Measurements from ENCODE around the gene MAFF. TPM values are rescaled to one million over a fixed set of nuclear protein-coding genes. Genes with fewer than 3 reads are reported as not detected.
A peak's percentile ranks its signal among the peaks of the same experiment; 100 is the strongest.

MAFF gene
- total RNA-seq, 1 experiment from 2014 or later = 4.6 TPM

GRCh38 chr22:38239101-38239761 is 37.4 kb downstream of the MAFF start:
- Mint-ChIP-seq H3K27me3 (ENCODE audit: low read depth) (no peaks in the 10 kb centered on the region), H3K4me1 (peaks cover 15% of the 10 kb centered on the region), H3K27ac (peak overlapping the region; percentile 49; the same call in 1 of the 2 replicates), H3K4me3 (no peak overlapping the region), H3K36me3 (peaks cover 31% of the 10 kb centered on the region), H3K9me3 (no peaks in the 10 kb centered on the region)
- ATAC-seq (no peak), DNase-seq (ENCODE audit: low spot score) (no peak)
- CTCF ChIA-PET = interaction anchor here (1.0 to 1.6 kb wide), 2 partner anchors 23 to 32 kb away, joined by 3 to 4 read pairs; no protein-coding TSS in a partner anchor
- POLR2A ChIA-PET = interaction anchor here (0.6 kb wide), 1 partner anchor 382 kb away, joined by 3 read pairs; no protein-coding TSS in a partner anchor
- TF ChIP-seq, protein P1, sequence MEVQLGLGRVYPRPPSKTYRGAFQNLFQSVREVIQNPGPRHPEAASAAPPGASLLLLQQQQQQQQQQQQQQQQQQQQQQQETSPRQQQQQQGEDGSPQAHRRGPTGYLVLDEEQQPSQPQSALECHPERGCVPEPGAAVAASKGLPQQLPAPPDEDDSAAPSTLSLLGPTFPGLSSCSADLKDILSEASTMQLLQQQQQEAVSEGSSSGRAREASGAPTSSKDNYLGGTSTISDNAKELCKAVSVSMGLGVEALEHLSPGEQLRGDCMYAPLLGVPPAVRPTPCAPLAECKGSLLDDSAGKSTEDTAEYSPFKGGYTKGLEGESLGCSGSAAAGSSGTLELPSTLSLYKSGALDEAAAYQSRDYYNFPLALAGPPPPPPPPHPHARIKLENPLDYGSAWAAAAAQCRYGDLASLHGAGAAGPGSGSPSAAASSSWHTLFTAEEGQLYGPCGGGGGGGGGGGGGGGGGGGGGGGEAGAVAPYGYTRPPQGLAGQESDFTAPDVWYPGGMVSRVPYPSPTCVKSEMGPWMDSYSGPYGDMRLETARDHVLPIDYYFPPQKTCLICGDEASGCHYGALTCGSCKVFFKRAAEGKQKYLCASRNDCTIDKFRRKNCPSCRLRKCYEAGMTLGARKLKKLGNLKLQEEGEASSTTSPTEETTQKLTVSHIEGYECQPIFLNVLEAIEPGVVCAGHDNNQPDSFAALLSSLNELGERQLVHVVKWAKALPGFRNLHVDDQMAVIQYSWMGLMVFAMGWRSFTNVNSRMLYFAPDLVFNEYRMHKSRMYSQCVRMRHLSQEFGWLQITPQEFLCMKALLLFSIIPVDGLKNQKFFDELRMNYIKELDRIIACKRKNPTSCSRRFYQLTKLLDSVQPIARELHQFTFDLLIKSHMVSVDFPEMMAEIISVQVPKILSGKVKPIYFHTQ (CRISPR knock-in tag; IDR thresholded peaks at IDR 0.05) = no peak
- TF ChIP-seq, protein P2, sequence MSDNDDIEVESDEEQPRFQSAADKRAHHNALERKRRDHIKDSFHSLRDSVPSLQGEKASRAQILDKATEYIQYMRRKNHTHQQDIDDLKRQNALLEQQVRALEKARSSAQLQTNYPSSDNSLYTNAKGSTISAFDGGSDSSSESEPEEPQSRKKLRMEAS (CRISPR knock-in tag; IDR thresholded peaks at IDR 0.05) = no peak
- TF ChIP-seq ZNF281 (CRISPR knock-in tag; IDR thresholded peaks at IDR 0.05) (no peak), RELA (CRISPR knock-in tag; IDR thresholded peaks at IDR 0.05; ENCODE audit: borderline replicate concordance) (no peak), MYBL2 (CRISPR knock-in tag; IDR thresholded peaks at IDR 0.05) (no peak), ARID4B (CRISPR knock-in tag; IDR thresholded peaks at IDR 0.05; ENCODE audit: borderline replicate concordance) (no peak), MLX (CRISPR knock-in tag; IDR thresholded peaks at IDR 0.05) (no peak)
- TF ChIP-seq, protein P3, sequence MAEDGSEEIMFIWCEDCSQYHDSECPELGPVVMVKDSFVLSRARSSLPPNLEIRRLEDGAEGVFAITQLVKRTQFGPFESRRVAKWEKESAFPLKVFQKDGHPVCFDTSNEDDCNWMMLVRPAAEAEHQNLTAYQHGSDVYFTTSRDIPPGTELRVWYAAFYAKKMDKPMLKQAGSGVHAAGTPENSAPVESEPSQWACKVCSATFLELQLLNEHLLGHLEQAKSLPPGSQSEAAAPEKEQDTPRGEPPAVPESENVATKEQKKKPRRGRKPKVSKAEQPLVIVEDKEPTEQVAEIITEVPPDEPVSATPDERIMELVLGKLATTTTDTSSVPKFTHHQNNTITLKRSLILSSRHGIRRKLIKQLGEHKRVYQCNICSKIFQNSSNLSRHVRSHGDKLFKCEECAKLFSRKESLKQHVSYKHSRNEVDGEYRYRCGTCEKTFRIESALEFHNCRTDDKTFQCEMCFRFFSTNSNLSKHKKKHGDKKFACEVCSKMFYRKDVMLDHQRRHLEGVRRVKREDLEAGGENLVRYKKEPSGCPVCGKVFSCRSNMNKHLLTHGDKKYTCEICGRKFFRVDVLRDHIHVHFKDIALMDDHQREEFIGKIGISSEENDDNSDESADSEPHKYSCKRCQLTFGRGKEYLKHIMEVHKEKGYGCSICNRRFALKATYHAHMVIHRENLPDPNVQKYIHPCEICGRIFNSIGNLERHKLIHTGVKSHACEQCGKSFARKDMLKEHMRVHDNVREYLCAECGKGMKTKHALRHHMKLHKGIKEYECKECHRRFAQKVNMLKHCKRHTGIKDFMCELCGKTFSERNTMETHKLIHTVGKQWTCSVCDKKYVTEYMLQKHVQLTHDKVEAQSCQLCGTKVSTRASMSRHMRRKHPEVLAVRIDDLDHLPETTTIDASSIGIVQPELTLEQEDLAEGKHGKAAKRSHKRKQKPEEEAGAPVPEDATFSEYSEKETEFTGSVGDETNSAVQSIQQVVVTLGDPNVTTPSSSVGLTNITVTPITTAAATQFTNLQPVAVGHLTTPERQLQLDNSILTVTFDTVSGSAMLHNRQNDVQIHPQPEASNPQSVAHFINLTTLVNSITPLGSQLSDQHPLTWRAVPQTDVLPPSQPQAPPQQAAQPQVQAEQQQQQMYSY (CRISPR knock-in tag; IDR thresholded peaks at IDR 0.05) = no peak
- TF ChIP-seq, protein P4, sequence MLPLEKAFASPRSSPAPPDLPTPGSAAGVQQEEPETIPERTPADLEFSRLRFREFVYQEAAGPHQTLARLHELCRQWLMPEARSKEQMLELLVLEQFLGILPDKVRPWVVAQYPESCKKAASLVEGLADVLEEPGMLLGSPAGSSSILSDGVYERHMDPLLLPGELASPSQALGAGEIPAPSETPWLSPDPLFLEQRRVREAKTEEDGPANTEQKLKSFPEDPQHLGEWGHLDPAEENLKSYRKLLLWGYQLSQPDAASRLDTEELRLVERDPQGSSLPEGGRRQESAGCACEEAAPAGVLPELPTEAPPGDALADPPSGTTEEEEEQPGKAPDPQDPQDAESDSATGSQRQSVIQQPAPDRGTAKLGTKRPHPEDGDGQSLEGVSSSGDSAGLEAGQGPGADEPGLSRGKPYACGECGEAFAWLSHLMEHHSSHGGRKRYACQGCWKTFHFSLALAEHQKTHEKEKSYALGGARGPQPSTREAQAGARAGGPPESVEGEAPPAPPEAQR (CRISPR knock-in tag; IDR thresholded peaks at IDR 0.05) = no peak
- TF ChIP-seq, protein P5, sequence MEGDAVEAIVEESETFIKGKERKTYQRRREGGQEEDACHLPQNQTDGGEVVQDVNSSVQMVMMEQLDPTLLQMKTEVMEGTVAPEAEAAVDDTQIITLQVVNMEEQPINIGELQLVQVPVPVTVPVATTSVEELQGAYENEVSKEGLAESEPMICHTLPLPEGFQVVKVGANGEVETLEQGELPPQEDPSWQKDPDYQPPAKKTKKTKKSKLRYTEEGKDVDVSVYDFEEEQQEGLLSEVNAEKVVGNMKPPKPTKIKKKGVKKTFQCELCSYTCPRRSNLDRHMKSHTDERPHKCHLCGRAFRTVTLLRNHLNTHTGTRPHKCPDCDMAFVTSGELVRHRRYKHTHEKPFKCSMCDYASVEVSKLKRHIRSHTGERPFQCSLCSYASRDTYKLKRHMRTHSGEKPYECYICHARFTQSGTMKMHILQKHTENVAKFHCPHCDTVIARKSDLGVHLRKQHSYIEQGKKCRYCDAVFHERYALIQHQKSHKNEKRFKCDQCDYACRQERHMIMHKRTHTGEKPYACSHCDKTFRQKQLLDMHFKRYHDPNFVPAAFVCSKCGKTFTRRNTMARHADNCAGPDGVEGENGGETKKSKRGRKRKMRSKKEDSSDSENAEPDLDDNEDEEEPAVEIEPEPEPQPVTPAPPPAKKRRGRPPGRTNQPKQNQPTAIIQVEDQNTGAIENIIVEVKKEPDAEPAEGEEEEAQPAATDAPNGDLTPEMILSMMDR (IDR thresholded peaks at IDR 0.05) = no peak
- TF ChIP-seq, protein P6, sequence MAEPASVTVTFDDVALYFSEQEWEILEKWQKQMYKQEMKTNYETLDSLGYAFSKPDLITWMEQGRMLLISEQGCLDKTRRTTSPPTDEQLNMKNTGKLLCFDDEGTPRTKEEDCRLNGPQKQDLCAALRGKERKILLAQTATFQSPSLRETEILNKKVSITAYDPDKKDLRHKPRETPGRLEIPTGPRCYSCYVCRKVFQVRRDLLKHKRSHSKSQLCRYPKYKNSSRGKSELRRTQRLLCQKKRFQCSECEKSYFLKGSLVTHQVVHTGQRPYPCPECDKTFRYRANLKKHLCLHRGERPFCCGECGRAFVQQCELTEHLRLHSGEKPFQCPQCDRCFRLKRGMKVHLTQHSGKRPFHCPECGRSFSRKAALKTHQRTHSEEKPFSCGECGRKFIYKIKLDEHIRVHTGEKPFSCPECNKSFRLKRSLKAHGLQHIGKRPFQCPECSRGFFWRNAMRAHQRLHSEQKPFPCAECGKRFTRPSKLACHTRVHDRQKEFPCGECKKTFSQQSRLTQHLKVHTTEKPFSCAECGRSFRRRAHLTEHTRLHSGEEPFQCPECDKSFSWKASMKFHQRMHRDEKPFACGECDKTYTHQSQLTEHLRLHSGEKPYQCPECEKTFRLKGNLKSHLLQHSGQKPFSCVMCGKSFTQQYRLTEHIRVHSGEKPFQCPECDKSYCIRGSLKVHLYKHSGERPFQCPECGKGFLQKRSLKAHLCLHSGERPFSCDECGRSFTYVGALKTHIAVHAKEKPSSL (CRISPR knock-in tag; conservative IDR thresholded peaks at IDR 0.05) = no peak
- TF ChIP-seq, protein P7, sequence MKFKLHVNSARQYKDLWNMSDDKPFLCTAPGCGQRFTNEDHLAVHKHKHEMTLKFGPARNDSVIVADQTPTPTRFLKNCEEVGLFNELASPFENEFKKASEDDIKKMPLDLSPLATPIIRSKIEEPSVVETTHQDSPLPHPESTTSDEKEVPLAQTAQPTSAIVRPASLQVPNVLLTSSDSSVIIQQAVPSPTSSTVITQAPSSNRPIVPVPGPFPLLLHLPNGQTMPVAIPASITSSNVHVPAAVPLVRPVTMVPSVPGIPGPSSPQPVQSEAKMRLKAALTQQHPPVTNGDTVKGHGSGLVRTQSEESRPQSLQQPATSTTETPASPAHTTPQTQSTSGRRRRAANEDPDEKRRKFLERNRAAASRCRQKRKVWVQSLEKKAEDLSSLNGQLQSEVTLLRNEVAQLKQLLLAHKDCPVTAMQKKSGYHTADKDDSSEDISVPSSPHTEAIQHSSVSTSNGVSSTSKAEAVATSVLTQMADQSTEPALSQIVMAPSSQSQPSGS (CRISPR knock-in tag; IDR thresholded peaks at IDR 0.05; ENCODE audit: borderline replicate concordance, low read depth) = no peak
